ENCODE results near the gene KLK12. TPM values are rescaled to one million over a fixed set of nuclear protein-coding genes. Genes with fewer than 3 reads are reported as not detected.

KLK12 gene
- total RNA-seq (not detected), polyA plus RNA-seq (ENCODE audit: insufficient read length in 2 of 2) (not detected)
- long read RNA-seq, donor 1, result 0 reads
- long read RNA-seq, donor 2, result 0 reads
- long read RNA-seq, donor 3, result 0 reads
- long read RNA-seq, donor 4, result 0 reads

DNA sequence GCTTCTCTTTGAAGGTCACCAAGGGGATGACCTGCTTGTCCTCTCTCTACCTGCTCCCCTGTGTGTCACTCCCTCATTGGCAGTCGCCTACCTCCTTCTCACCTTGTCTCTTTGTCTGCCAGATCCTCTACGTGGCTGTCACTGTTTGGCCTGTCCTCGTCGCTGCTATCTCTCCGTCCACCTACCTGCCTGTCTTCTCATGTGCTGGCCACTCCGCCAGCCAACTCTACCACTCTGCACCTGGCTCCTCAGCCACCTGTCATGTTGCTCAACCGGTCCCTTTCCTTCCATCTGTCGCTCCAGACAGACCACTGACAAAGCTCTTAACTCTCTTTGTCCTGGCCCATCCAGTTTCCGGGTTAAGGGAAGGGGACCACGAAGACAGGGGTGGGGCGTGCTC is at the start of gene KLK12:
Gene KLK12 (minus strand): TSS at position 299 of the 400 bp plus-strand sequence. CDS start 381 bp downstream, outside the sequence.
- peaks cover 7% of the 10 kb centered on the region for H3K27me3 ChIP-seq (ENCODE audit: control insufficient read depth, insufficient read depth, low read length)
- H3K4me3 ChIP-seq (ENCODE audit: low read depth, low read length), result no peak within 1 kb of the TSS
- H3K36me3 ChIP-seq (ENCODE audit: control insufficient read depth, insufficient read depth, low read length), result no peaks in the 10 kb centered on the region
- H3K27ac ChIP-seq (ENCODE audit: low read depth, low read length), result no peak within 1 kb of the TSS
- no peak for DNase-seq (ENCODE audit: low read depth in 4 of 6, low spot score in 6 of 6)
- H3K4me1 ChIP-seq (ENCODE audit: control insufficient read depth, insufficient read depth, low read length), result no peaks in the 10 kb centered on the region
- 48% methylated on average over 7 of the region's 11 CpGs for WGBS (ENCODE audit: insufficient coverage)
- no peaks in the 10 kb centered on the region for H3K9me3 ChIP-seq (ENCODE audit: control insufficient read depth, insufficient read depth, low read length)

DNA sequence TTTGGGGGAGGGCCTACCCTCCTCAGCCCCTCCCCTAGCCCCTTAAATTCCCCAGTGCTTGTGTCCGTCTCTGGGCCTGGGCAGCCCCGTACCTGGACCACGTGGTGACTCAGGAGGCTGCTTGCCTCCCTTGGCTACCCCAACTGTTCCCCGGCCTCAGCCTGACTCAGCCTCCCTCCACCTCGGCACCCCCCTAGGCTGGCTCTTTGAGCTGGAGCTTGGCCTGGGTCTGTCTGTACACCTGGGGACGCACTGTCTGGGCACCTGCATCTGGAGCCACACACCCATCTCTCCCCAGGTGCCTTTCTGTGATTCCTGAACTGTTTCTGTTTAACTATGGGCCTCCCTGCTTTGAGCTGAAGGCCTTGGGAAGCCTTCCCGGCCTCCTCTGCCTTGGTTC is 49.7 kb upstream of the KLK12 start:
- Histone ChIP-seq H3K9me3 (ENCODE audit: control insufficient read depth, insufficient read depth, low read length) (no peaks in the 10 kb centered on the region), H3K36me3 (ENCODE audit: control insufficient read depth, insufficient read depth, low read length) (peaks cover 6% of the 10 kb centered on the region), H3K4me3 (ENCODE audit: low read depth, low read length) (no peak overlapping the region), H3K27ac (ENCODE audit: low read depth, low read length) (no peak overlapping the region), H3K27me3 (ENCODE audit: control insufficient read depth, insufficient read depth, low read length) (no peaks in the 10 kb centered on the region), H3K4me1 (ENCODE audit: control insufficient read depth, insufficient read depth, low read length) (no peaks in the 10 kb centered on the region)
- no peak for DNase-seq (ENCODE audit: low read depth in 4 of 6, low spot score in 6 of 6)
- WGBS (ENCODE audit: insufficient coverage), result 83% methylated on average over 6 of the region's 7 CpGs

GRCh38 chr19:51083783-51084182 is 49.0 kb upstream of the KLK12 start:
- H3K36me3 ChIP-seq (ENCODE audit: control insufficient read depth, insufficient read depth, low read length), result peaks cover 7% of the 10 kb centered on the region
- no peak overlapping the region for H3K27ac ChIP-seq (ENCODE audit: low read depth, low read length)
- no peaks in the 10 kb centered on the region for H3K9me3 ChIP-seq (ENCODE audit: control insufficient read depth, insufficient read depth, low read length)
- no peak overlapping the region for H3K4me3 ChIP-seq (ENCODE audit: low read depth, low read length)
- 65% methylated on average over 9 of the region's 14 CpGs for WGBS (ENCODE audit: insufficient coverage)
- no peaks in the 10 kb centered on the region for H3K27me3 ChIP-seq (ENCODE audit: control insufficient read depth, insufficient read depth, low read length)
- H3K4me1 ChIP-seq (ENCODE audit: control insufficient read depth, insufficient read depth, low read length), result no peaks in the 10 kb centered on the region
- DNase-seq (ENCODE audit: low read depth in 4 of 6, low spot score in 6 of 6), result no peak

GRCh38 chr19:51083181-51083580 is 48.4 kb upstream of the KLK12 start:
- Histone ChIP-seq H3K27me3 (ENCODE audit: control insufficient read depth, insufficient read depth, low read length) (no peaks in the 10 kb centered on the region), H3K36me3 (ENCODE audit: control insufficient read depth, insufficient read depth, low read length) (peaks cover 7% of the 10 kb centered on the region), H3K9me3 (ENCODE audit: control insufficient read depth, insufficient read depth, low read length) (no peaks in the 10 kb centered on the region), H3K4me1 (ENCODE audit: control insufficient read depth, insufficient read depth, low read length) (no peaks in the 10 kb centered on the region), H3K4me3 (ENCODE audit: low read depth, low read length) (no peak overlapping the region), H3K27ac (ENCODE audit: low read depth, low read length) (no peak overlapping the region)
- DNase-seq (ENCODE audit: low read depth in 4 of 6, low spot score in 6 of 6), result no peak
- WGBS (ENCODE audit: insufficient coverage), result 41% methylated on average over 4 of the region's 4 CpGs

DNA sequence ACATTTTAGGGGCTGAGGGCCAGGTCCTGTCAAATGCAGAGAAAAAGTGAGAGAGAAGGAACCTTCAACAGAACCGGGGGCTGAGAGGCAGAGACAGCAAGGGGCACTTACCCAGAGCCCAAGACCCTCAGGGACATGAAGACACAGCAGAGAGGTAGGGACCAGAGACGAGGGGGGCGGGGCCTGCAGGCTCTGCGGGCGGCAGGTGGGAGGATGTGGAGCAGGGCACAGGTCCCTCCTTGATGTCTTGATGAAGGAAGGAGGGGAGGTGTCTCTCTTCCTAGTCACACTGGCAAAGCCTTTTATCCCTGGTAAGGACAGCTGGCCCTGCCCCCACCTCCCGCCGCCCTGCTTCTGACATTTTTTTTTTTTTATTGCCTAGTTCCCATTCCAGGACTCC is 47.8 kb upstream of the KLK12 start, which contains the start of gene KLK14:
Gene KLK14 (minus strand): TSS at position 277 of the 400 bp plus-strand sequence. CDS start 273 bp downstream, at position 4.
- WGBS (ENCODE audit: insufficient coverage), result 23% methylated on average over 7 of the region's 7 CpGs
- no peaks in the 10 kb centered on the region for H3K4me1 ChIP-seq (ENCODE audit: control insufficient read depth, insufficient read depth, low read length)
- no peak within 1 kb of the TSS for H3K27ac ChIP-seq (ENCODE audit: low read depth, low read length)
- H3K4me3 ChIP-seq (ENCODE audit: low read depth, low read length), result no peak within 1 kb of the TSS
- H3K27me3 ChIP-seq (ENCODE audit: control insufficient read depth, insufficient read depth, low read length), result no peaks in the 10 kb centered on the region
- peaks cover 7% of the 10 kb centered on the region for H3K36me3 ChIP-seq (ENCODE audit: control insufficient read depth, insufficient read depth, low read length)
- no peak for DNase-seq (ENCODE audit: low read depth in 4 of 6, low spot score in 6 of 6)
- H3K9me3 ChIP-seq (ENCODE audit: control insufficient read depth, insufficient read depth, low read length), result no peaks in the 10 kb centered on the region

GRCh38 chr19:51081476-51081875 is 46.7 kb upstream of the KLK12 start:
- Histone ChIP-seq H3K36me3 (ENCODE audit: control insufficient read depth, insufficient read depth, low read length) (peaks cover 7% of the 10 kb centered on the region), H3K4me1 (ENCODE audit: control insufficient read depth, insufficient read depth, low read length) (no peaks in the 10 kb centered on the region), H3K27ac (ENCODE audit: low read depth, low read length) (no peak overlapping the region), H3K4me3 (ENCODE audit: low read depth, low read length) (no peak overlapping the region), H3K9me3 (ENCODE audit: control insufficient read depth, insufficient read depth, low read length) (no peaks in the 10 kb centered on the region), H3K27me3 (ENCODE audit: control insufficient read depth, insufficient read depth, low read length) (no peaks in the 10 kb centered on the region)
- WGBS (ENCODE audit: insufficient coverage), result 89% methylated on average over 7 of the region's 14 CpGs
- DNase-seq (ENCODE audit: low read depth in 4 of 6, low spot score in 6 of 6), result no peak

GRCh38 chr19:51079481-51080110 is 44.8 kb upstream of the KLK12 start:
- no peak for DNase-seq (ENCODE audit: low read depth in 4 of 6, low spot score in 6 of 6)
- Histone ChIP-seq H3K36me3 (ENCODE audit: control insufficient read depth, insufficient read depth, low read length) (peaks cover 3% of the 10 kb centered on the region), H3K27ac (ENCODE audit: low read depth, low read length) (no peak overlapping the region), H3K9me3 (ENCODE audit: control insufficient read depth, insufficient read depth, low read length) (no peaks in the 10 kb centered on the region), H3K4me3 (ENCODE audit: low read depth, low read length) (no peak overlapping the region), H3K27me3 (ENCODE audit: control insufficient read depth, insufficient read depth, low read length) (no peaks in the 10 kb centered on the region), H3K4me1 (ENCODE audit: control insufficient read depth, insufficient read depth, low read length) (no peaks in the 10 kb centered on the region)
- 78% methylated on average over 27 of the region's 27 CpGs for WGBS (ENCODE audit: insufficient coverage)

GRCh38 chr19:51078731-51079130 is 43.9 kb upstream of the KLK12 start:
- no peak for DNase-seq (ENCODE audit: low read depth in 4 of 6, low spot score in 6 of 6)
- Histone ChIP-seq H3K27ac (ENCODE audit: low read depth, low read length) (no peak overlapping the region), H3K27me3 (ENCODE audit: control insufficient read depth, insufficient read depth, low read length) (no peaks in the 10 kb centered on the region), H3K36me3 (ENCODE audit: control insufficient read depth, insufficient read depth, low read length) (peaks cover 3% of the 10 kb centered on the region), H3K4me3 (ENCODE audit: low read depth, low read length) (no peak overlapping the region), H3K4me1 (ENCODE audit: control insufficient read depth, insufficient read depth, low read length) (no peaks in the 10 kb centered on the region), H3K9me3 (ENCODE audit: control insufficient read depth, insufficient read depth, low read length) (no peaks in the 10 kb centered on the region)
- 86% methylated on average over 6 of the region's 6 CpGs for WGBS (ENCODE audit: insufficient coverage)

DNA sequence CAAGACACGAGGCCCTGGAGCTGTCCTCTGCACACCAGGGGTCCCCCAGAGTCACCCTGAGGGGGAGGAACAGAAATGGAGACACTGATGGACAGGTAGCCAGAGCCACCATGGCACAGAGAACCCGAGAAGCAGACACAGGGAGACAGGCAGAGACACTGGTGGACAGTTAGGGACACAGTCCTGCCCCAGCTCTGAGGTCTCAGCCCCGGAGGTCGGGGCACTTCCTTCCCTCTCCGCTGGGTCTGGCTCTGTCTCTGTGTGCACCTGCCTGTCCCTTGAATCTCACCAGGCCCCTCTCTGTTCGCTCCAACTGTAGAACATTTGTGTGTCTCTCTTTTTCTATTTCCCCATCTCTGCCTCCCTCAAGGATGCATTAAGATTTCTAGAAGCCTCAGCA is 43.3 kb upstream of the KLK12 start:
- H3K9me3 ChIP-seq (ENCODE audit: control insufficient read depth, insufficient read depth, low read length), result no peaks in the 10 kb centered on the region
- no peak overlapping the region for H3K4me3 ChIP-seq (ENCODE audit: low read depth, low read length)
- DNase-seq (ENCODE audit: low read depth in 4 of 6, low spot score in 6 of 6), result no peak
- no peak overlapping the region for H3K27ac ChIP-seq (ENCODE audit: low read depth, low read length)
- 70% methylated on average over 6 of the region's 6 CpGs for WGBS (ENCODE audit: insufficient coverage)
- no peaks in the 10 kb centered on the region for H3K4me1 ChIP-seq (ENCODE audit: control insufficient read depth, insufficient read depth, low read length)
- no peaks in the 10 kb centered on the region for H3K27me3 ChIP-seq (ENCODE audit: control insufficient read depth, insufficient read depth, low read length)
- peaks cover 3% of the 10 kb centered on the region for H3K36me3 ChIP-seq (ENCODE audit: control insufficient read depth, insufficient read depth, low read length)

- Histone ChIP-seq H3K9me3 (ENCODE audit: control insufficient read depth, insufficient read depth, low read length) (no peaks in the 10 kb centered on the region), H3K4me3 (ENCODE audit: low read depth, low read length) (no peak overlapping the region), H3K27me3 (ENCODE audit: control insufficient read depth, insufficient read depth, low read length) (no peaks in the 10 kb centered on the region), H3K4me1 (ENCODE audit: control insufficient read depth, insufficient read depth, low read length) (no peaks in the 10 kb centered on the region), H3K36me3 (ENCODE audit: control insufficient read depth, insufficient read depth, low read length) (peaks cover 3% of the 10 kb centered on the region), H3K27ac (ENCODE audit: low read depth, low read length) (no peak overlapping the region)
- DNase-seq (ENCODE audit: low read depth in 4 of 6, low spot score in 6 of 6), result no peak
- WGBS (ENCODE audit: insufficient coverage), result 71% methylated on average over 6 of the region's 14 CpGs
Measured at GRCh38 chr19:51076631-51077213, 41.9 kb upstream of the KLK12 start.

Data from spinal cord (tissue), 10 donors.